Pancreas (tissue), 10 donors: Measurements from ENCODE around the gene EFNA4. TPM values are rescaled to one million over a fixed set of nuclear protein-coding genes. Genes with fewer than 3 reads are reported as not detected.

Source experiments
- ATAC-seq, 4 donors: fragments of 200-7000 bp; cut with Tn5 transposase; one replicate each; pipeline versions ENCODE4 v1.8.0 to v1.9.1; 2020; ENCODE audit warnings: mild to moderate bottlenecking in 4 of 4, moderate library complexity in 4 of 4
- DNase-seq, 6 donors: peaks; one replicate each; pipeline ENCODE4 v3.0.0-alpha.2; 2020
- FAIRE-seq: peaks from 2 replicates; lab custom pipeline; 2012; peaks lifted over from hg19 to GRCh38; lab: Jason Lieb, UNC
- H3K27ac ChIP-seq, 4 donors: fragments of 200-600 bp; sonication (generic); 1 replicate in 3 of 4; 2 replicates in 1 of 4; pipeline versions ENCODE4 v1.5.0 to v1.8.0; 2020
- H3K27me3 ChIP-seq, 4 donors: fragments of 200-600 bp; one replicate each; pipeline ENCODE4 v1.8.0; 2021
- H3K36me3 ChIP-seq, 3 donors: fragments of 200-600 bp; sonication (generic) in 1 of 3; one replicate each; pipeline versions ENCODE4 v1.5.0 to v1.8.0; 2020 to 2021
- H3K4me1 ChIP-seq, 3 donors: fragments of 200-600 bp; one replicate each; pipeline ENCODE4 v1.8.0; 2021
- H3K4me3 ChIP-seq, 4 donors: fragments of 200-600 bp; sonication (generic) in 2 of 4; one replicate each; pipeline versions ENCODE4 v1.5.0 to v1.8.0; 2020 to 2021
- H3K9me3 ChIP-seq, 4 donors: fragments of 200-600 bp; one replicate each; pipeline ENCODE4 v1.8.0; 2021
- WGBS, 2 donors: extraction: QIAGEN DNeasy Blood & Tissue Kit; methylation state at CpG; one replicate each; pipeline ENCODE4 v1.1.7; 2013; 5-methylcytosine and 5-hydroxymethylcytosine counted together
- intact Hi-C, 3 donors: fragments of 100-400 bp; cut with DNase I; formaldehyde crosslinking; loops; one replicate each; pipeline versions ENCODE4 v1.11.1 to v1.14.2; 2022
- polyA plus RNA-seq, 2 donors: library from polyadenylated mRNA; stranded (reverse); fragments of 200-250 nt; gene quantifications; one replicate each; pipeline ENCODE4 v1.2.3, GENCODE V29; 2013
- total RNA-seq, 6 donors: library from RNA; stranded (reverse); fragmentation: NEBNext Ultra II Directional in 4 of 6; extraction: Animal tissue kit (Norgen Biotek cat#: 25700) in 4 of 6; gene quantifications; one replicate each; pipeline versions ENCODE4 v1.2.1 to v1.2.4, GENCODE V29; 2021 to 2023
- TF ChIP-seq, protein P1 (sequence below), 4 donors: fragments of 200-600 bp; sonication (generic) in 3 of 4; IDR thresholded peaks; one replicate each; pipeline versions ENCODE4 v1.5.0 to v1.8.0; 2021; ENCODE audit warnings: antibody characterized with exemption in 4 of 4
- donor health status: healthy with polysubstance abuse.
- donor health status: DM: no; HTN: no; CAD: no; lungs with moderate emphysema.
- donor health status: DM: no; HTN: no; CAD: no.
- donor health status: control.
- donor health status: control.
- donor health status: Bipolar disorder and iron deficiency.
- donor health status: DM: yes; HTN: yes; CAD: no.
- donor health status: DM: no; HTN: no; CAD: no.
- donor health status: DM: no; HTN: no; CAD: no.
- donor health status: DM: yes; HTN: yes; CAD: no.

Gene EFNA4
- total and polyA plus RNA-seq, 8 donors, result 2.1 to 6.2 (median 3.8) TPM

DNA sequence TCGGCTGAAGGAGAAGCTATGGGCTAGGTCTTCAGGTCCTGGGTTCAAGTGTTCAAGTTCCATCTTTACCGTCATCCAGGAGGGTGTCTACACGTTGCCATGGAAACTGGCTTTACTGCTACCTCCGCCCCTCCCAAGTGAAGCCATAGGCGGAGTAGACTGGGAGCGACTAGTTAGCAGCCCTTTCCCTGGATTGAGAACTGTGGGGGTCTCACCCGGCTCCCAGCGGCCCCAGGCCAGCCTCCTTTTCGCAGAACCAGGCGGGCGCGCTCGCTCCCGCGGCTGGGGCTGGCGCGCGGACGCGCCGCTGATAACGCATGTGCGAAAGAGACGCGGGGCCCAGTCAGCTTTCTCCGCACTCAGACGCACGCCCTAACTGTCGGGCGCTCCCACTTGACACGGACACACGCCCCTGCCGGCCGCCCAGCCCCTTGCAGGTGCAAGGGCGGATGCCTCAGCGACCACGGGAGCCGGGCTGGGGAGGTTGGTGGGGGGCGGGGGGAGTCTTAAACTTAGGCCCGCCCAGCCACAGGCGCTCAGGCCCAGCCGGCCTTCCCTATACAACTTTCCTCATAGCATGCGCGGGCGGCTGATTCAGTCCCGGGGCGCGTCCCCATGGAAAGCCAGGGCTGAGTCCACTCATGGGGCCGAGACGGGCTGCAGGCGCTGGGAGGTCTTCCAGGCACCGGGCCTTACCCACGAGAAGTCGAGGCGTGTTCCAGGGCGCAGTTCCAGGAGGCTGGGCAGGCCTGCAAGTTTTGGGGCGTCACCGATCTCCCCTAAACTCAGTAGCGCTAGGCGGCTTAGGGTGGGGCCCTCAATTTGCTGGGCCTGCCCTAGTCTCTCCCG lies 7.4 kb downstream of the EFNA4 start:
- H3K4me3 ChIP-seq, result peak overlapping the region; percentile 1 to 47 (median 16)
- DNase-seq (peak in 5 of 6 donors; percentile 68 to 89 (median 77)), FAIRE-seq (no peak), ATAC-seq (peak; percentile 84 to 90 (median 90))
- intact Hi-C loops, result no loop called here
- H3K4me1 ChIP-seq, result peaks cover 0 to 7% (median 0%) of the 10 kb centered on the region in 3 donors
- no peaks in the 10 kb centered on the region for H3K9me3 ChIP-seq
- H3K36me3 ChIP-seq, result no peaks in the 10 kb centered on the region
- H3K27ac ChIP-seq, result no peak overlapping the region
- 10 to 11% methylated on average over 60 to 61 of the region's 61 CpGs for WGBS, 2 donors
- no peaks in the 10 kb centered on the region for H3K27me3 ChIP-seq
- TF ChIP-seq, protein P1, sequence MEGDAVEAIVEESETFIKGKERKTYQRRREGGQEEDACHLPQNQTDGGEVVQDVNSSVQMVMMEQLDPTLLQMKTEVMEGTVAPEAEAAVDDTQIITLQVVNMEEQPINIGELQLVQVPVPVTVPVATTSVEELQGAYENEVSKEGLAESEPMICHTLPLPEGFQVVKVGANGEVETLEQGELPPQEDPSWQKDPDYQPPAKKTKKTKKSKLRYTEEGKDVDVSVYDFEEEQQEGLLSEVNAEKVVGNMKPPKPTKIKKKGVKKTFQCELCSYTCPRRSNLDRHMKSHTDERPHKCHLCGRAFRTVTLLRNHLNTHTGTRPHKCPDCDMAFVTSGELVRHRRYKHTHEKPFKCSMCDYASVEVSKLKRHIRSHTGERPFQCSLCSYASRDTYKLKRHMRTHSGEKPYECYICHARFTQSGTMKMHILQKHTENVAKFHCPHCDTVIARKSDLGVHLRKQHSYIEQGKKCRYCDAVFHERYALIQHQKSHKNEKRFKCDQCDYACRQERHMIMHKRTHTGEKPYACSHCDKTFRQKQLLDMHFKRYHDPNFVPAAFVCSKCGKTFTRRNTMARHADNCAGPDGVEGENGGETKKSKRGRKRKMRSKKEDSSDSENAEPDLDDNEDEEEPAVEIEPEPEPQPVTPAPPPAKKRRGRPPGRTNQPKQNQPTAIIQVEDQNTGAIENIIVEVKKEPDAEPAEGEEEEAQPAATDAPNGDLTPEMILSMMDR (IDR thresholded peaks at IDR 0.05), result peak in 3 of 4 donors; percentile 14 to 37 (median 31)

DNA sequence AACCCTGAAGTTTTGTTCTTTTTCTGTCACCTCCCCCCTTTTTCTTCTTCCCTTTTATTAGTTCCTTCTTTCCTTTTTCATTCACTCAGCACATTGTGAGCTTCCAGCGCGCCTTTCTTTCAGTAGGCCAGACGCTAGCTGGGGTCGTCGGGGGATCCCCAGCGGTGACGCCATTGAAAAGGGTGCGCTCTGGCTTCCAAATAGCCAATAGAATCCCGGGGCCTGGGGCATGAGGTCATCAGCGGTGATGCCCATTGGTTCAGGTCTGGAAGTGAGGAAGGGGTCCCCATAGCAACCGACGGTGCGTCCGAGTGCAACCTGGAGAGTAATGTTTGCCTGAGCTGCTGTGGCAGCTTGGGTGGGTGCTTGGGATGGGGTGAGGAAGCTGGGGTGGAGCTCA lies 8.2 kb downstream of the EFNA4 start:
- intact Hi-C loops, result no loop called here
- TF ChIP-seq, protein P1 (IDR thresholded peaks at IDR 0.05), result no peak
- 75 to 77% methylated on average over 14 of the region's 14 CpGs for WGBS, 2 donors

DNA sequence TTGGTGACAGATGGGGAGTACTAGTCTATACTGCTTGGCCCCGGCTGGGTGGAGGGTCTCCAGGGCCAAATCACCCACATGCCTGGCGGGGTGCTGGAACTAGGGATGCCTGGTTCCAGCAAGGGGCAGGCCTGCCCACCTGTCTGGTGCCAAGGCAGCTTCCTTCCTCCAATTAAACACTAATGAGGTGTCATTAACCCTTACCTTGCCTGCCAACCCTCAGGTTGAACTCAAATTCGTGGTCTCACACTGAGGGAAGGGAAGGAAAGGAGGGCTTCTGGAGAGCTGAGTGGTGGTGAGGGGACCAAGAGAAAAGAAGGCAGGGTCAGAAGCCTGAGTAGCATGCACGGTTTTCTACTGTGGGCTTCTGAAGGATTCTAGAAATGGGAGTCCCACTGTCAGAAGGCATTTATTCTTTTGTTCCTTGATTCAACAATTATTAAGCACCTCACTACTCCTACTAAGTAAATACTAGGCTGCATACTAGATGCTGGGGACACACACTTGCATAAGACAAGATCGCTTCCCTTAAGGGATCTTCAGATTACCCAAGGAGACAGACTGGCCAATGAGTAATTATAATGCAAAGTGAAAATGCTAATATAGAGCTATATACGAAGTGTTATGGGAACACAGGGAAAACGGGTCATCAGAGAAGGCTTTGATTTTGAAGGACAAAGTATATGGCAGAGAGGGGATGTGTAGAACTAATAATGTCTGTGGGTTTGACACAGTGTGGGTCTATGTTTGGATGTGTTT lies 9.2 kb downstream of the EFNA4 start:
- TF ChIP-seq, protein P1 (IDR thresholded peaks at IDR 0.05), result no peak
- no peaks in the 10 kb centered on the region for H3K9me3 ChIP-seq
- peak in 2 of 6 donors; percentile 17 to 29 for DNase-seq

More for the DNA sequence above, 8.2 kb downstream of the EFNA4 start:
- FAIRE-seq (no peak), DNase-seq (peak in 2 of 6 donors; percentile 16 to 52), ATAC-seq (no peak)
- Histone ChIP-seq H3K27me3 (no peaks in the 10 kb centered on the region), H3K4me3 (no peak overlapping the region), H3K9me3 (no peaks in the 10 kb centered on the region), H3K27ac (no peak overlapping the region), H3K4me1 (peaks cover 0 to 7% (median 0%) of the 10 kb centered on the region in 3 donors), H3K36me3 (no peaks in the 10 kb centered on the region)

DNA sequence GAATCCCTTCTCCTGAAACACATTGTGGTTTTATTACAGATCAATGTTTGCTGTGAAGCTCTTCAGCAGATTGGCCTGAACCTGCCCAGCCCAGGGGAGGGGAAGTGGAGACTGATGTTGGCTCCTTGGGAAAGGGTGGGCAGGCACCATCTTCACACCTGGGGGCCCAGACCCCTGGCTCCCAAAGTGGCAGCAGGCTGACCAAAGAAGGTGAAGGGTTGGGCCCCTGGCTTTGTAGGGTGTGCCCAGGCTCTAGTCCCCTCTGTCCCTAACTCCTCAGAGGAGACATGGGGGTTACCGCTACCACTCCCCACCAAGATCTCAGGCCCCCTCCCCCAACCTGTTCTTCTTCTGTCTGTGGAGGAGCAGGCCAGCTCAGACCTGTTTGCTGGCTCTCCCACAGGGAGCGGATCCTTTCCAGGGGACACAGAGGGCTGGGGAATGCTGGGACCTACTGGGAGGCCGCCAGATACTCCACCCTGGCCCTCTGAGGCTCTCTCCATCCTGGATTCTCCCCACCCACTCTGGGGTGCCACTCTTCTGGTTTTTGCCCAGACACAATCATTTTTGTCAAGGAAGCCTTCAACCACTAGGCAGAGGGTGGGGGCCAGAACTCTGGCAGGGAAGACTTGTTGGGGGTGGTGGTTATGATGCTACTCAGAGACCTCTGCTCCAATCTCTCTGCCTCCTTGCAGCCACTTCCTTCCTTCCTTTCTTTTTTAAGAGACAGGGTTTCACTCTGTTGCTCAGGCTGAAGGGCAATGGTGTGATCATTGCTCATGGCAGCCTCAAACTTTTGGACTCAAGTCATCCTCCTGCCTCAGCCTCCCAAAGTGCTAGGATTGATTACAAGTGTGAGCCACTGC lies 10.1 kb downstream of the EFNA4 start:
- intact Hi-C loops, result no loop called here
- Histone ChIP-seq H3K4me3 (no peak overlapping the region), H3K4me1 (peaks cover 0 to 7% (median 0%) of the 10 kb centered on the region in 3 donors), H3K9me3 (no peaks in the 10 kb centered on the region), H3K36me3 (no peaks in the 10 kb centered on the region), H3K27me3 (no peaks in the 10 kb centered on the region), H3K27ac (no peak overlapping the region)
- FAIRE-seq, result no peak
- peak in 2 of 6 donors; percentile 12 to 46 for DNase-seq
- TF ChIP-seq, protein P1 (IDR thresholded peaks at IDR 0.05), result no peak
- WGBS, 2 donors, result 95 to 97% methylated on average over 3 of the region's 3 CpGs
- ATAC-seq, result no peak

More for the DNA sequence above, 9.2 kb downstream of the EFNA4 start:
- ATAC-seq (no peak), FAIRE-seq (no peak)
- H3K36me3 ChIP-seq, result no peaks in the 10 kb centered on the region
- H3K4me1 ChIP-seq, result peaks cover 0 to 7% (median 0%) of the 10 kb centered on the region in 3 donors
- H3K27me3 ChIP-seq, result no peaks in the 10 kb centered on the region
- 57 to 62% methylated on average over 7 of the region's 7 CpGs for WGBS, 2 donors
- no peak overlapping the region for H3K27ac ChIP-seq
- intact Hi-C loops, result no loop called here
- no peak overlapping the region for H3K4me3 ChIP-seq
